Kidney (tissue), 14 donors: Measurements from ENCODE around the gene ELMOD2. TPM values are rescaled to one million over a fixed set of nuclear protein-coding genes. Genes with fewer than 3 reads are reported as not detected.
A peak's percentile ranks its signal among the peaks of the same experiment; 100 is the strongest.

Source experiments
- DNase-seq, 5 donors: peaks; one replicate each; pipeline ENCODE4 v3.0.0-alpha.2; 2013 to 2020
- FAIRE-seq: peaks from 2 replicates; lab custom pipeline; 2012; peaks lifted over from hg19 to GRCh38; lab: Jason Lieb, UNC
- H3K27ac ChIP-seq, 2 donors: one replicate each; pipeline ENCODE4 v1.7.0; 2013; ENCODE audit warnings: low read depth in 2 of 2, low read length in 2 of 2, inconsistent platforms in 1 of 2
- H3K27me3 ChIP-seq: one replicate; pipeline ENCODE4 v1.7.1; 2013; ENCODE audit warnings: low read length, inconsistent platforms; ENCODE audit not compliant: control insufficient read depth, insufficient read depth
- H3K36me3 ChIP-seq, 3 donors: one replicate each; pipeline versions ENCODE4 v1.7.0 to v1.7.1; 2013; ENCODE audit warnings: low read length in 3 of 3, control low read depth in 1 of 3, inconsistent platforms in 1 of 3; ENCODE audit not compliant: insufficient read depth in 3 of 3, control insufficient read depth in 2 of 3
- H3K4me1 ChIP-seq, 3 donors: one replicate each; pipeline versions ENCODE4 v1.7.0 to v1.7.1; 2013; ENCODE audit warnings: low read length in 3 of 3, inconsistent platforms in 1 of 3, low read depth in 1 of 3; ENCODE audit not compliant: control insufficient read depth in 2 of 3, insufficient read depth in 2 of 3
- H3K4me3 ChIP-seq, 3 donors: one replicate each; pipeline versions ENCODE4 v1.7.0 to v1.8.1; 2013; ENCODE audit warnings: low read length in 3 of 3, control low read depth in 1 of 3, inconsistent platforms in 1 of 3
- H3K9ac ChIP-seq, 3 donors: one replicate each; pipeline versions ENCODE4 v1.7.0 to v1.7.1; 2013; ENCODE audit warnings: low read length in 3 of 3, control low read depth in 1 of 3, inconsistent platforms in 1 of 3
- H3K9me3 ChIP-seq, 3 donors: one replicate each; pipeline versions ENCODE4 v1.7.0 to v1.7.1; 2013; ENCODE audit warnings: low read length in 3 of 3, control low read depth in 1 of 3, inconsistent platforms in 1 of 3; ENCODE audit not compliant: control insufficient read depth in 2 of 3, insufficient read depth in 1 of 3
- intact Hi-C: fragments of 100-400 bp; cut with DNase I; formaldehyde crosslinking; loops from one replicate; pipeline ENCODE4 v1.11.1; 2022
- polyA plus RNA-seq: library from polyadenylated mRNA; stranded (reverse); fragments of 350-450 nt; fragmentation: Illumina TruSeq; extraction: RNeasy Lipid Tissue Mini Kit (QIAGEN cat#74804); gene quantifications from one replicate; pipeline ENCODE4 v1.2.3, GENCODE V29; 2014; ENCODE audit warnings: low read depth, low replicate concordance; ENCODE audit not compliant: insufficient read depth
- total RNA-seq: library from RNA; stranded (reverse); fragmentation: NEBNext Ultra II Directional; extraction: Animal tissue kit (Norgen Biotek cat#: 25700); gene quantifications from one replicate; pipeline ENCODE4 v1.2.1, GENCODE V29; 2021
- TF ChIP-seq, protein P1 (sequence below): IDR thresholded peaks from 3 replicates; pipeline ENCODE4 v1.5.1; 2012; ENCODE audit warnings: mild to moderate bottlenecking, moderate library complexity, borderline replicate concordance; ENCODE audit not compliant: insufficient read depth; ENCODE audit errors: extremely low read depth
- donor health status: control.
- donor health status: control.
- donor health status: control.
- donor health status: control.
- donor health status: control.
- donor health status: DM: yes; HTN: yes; CAD: no.
- donor health status: Normal renal cell carcinoma (clear cell type).

Gene ELMOD2
- total and polyA plus RNA-seq, 2 donors from 2014 or later: 13.3 to 25.6 TPM

GRCh38 chr4:140584439-140584838, 60.5 kb downstream of the ELMOD2 start:
- Histone ChIP-seq H3K9me3 (no peaks in the 10 kb centered on the region), H3K27me3 (peaks cover 5% of the 10 kb centered on the region), H3K9ac (no peak overlapping the region), H3K4me3 (no peak overlapping the region), H3K36me3 (no peaks in the 10 kb centered on the region), H3K4me1 (no peaks in the 10 kb centered on the region), H3K27ac (no peak overlapping the region)
- intact Hi-C loops: no loop called here
- TF ChIP-seq, protein P1, sequence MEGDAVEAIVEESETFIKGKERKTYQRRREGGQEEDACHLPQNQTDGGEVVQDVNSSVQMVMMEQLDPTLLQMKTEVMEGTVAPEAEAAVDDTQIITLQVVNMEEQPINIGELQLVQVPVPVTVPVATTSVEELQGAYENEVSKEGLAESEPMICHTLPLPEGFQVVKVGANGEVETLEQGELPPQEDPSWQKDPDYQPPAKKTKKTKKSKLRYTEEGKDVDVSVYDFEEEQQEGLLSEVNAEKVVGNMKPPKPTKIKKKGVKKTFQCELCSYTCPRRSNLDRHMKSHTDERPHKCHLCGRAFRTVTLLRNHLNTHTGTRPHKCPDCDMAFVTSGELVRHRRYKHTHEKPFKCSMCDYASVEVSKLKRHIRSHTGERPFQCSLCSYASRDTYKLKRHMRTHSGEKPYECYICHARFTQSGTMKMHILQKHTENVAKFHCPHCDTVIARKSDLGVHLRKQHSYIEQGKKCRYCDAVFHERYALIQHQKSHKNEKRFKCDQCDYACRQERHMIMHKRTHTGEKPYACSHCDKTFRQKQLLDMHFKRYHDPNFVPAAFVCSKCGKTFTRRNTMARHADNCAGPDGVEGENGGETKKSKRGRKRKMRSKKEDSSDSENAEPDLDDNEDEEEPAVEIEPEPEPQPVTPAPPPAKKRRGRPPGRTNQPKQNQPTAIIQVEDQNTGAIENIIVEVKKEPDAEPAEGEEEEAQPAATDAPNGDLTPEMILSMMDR: no peak
- DNase-seq (no peak), FAIRE-seq (no peak)

DNA sequence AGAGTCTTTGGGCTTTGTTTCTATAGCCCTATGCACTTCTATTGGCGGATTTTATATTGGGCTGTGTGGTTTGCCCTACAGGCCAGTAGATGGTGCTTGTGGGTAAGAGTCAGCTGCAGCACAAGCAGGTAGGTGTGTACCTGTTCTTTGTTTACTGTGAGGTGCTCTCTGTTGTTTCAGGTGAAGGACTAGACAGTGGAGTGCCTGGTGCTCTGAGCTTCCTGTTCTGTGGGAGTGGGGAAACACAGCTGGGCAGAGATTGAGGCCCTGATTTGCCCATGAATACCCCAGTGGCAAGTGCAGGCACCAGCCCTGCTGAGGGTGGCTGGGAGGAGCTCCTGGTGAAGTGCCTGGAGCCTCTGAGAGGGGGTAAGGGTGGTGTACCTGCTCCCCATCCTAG, 71.1 kb downstream of the ELMOD2 start:
- FAIRE-seq (no peak), DNase-seq (peak in 1 of 5 donors; percentile 8)
- H3K36me3 ChIP-seq: no peaks in the 10 kb centered on the region
- no peaks in the 10 kb centered on the region for H3K4me1 ChIP-seq
- H3K27me3 ChIP-seq: no peaks in the 10 kb centered on the region
- TF ChIP-seq, protein P1: peak; percentile 57
- intact Hi-C loops: no loop called here
- H3K27ac ChIP-seq: no peak overlapping the region
- no peaks in the 10 kb centered on the region for H3K9me3 ChIP-seq
- no peak overlapping the region for H3K9ac ChIP-seq
- no peak overlapping the region for H3K4me3 ChIP-seq

- DNase-seq (no peak), FAIRE-seq (no peak)
- no peaks in the 10 kb centered on the region for H3K27me3 ChIP-seq
- H3K36me3 ChIP-seq: no peaks in the 10 kb centered on the region
- H3K4me1 ChIP-seq: no peaks in the 10 kb centered on the region
- H3K27ac ChIP-seq: no peak overlapping the region
- H3K4me3 ChIP-seq: no peak overlapping the region
- intact Hi-C loops: no loop called here
- H3K9me3 ChIP-seq: no peaks in the 10 kb centered on the region
- H3K9ac ChIP-seq: no peak overlapping the region
- TF ChIP-seq, protein P1: no peak
Measured at GRCh38 chr4:140600408-140600807, 76.4 kb downstream of the ELMOD2 start.

DNA sequence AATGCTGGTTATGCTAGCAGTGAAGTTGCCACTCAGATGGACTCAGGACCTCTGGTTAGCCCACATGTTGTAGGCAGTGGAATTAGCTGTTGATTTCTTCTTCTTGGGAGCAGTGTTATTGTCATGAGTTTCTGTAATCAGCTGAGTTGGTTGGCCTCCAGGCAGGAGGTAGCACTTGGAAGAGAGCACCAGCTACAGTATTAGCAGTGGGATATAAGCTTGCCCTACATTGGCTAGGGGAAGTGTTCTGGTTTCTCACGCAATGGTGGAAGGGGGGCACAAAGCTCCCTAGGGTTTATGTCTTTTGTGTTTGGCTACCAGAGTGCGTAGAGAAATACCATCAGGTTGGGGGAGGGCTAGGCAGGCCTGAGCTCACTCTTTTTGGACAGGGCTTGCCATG, 78.7 kb downstream of the ELMOD2 start:
- intact Hi-C loops: no loop called here
- no peaks in the 10 kb centered on the region for H3K9me3 ChIP-seq
- H3K27ac ChIP-seq: no peak overlapping the region
- DNase-seq (no peak), FAIRE-seq (no peak)
- H3K27me3 ChIP-seq: no peaks in the 10 kb centered on the region
- no peak overlapping the region for H3K9ac ChIP-seq
- no peaks in the 10 kb centered on the region for H3K36me3 ChIP-seq
- H3K4me1 ChIP-seq: no peaks in the 10 kb centered on the region
- TF ChIP-seq, protein P1: no peak
- H3K4me3 ChIP-seq: no peak overlapping the region
